Progenitor cell of endocrine pancreas (in vitro differentiated cells): ENCODE data around the gene C2orf72. TPM values are rescaled to one million over a fixed set of nuclear protein-coding genes. Genes with fewer than 3 reads are reported as not detected.

ENCODE experiments used
- DNase-seq: peaks from one replicate; pipeline ENCODE4 v3.0.0; 2021; ENCODE audit warnings: low spot score; ENCODE audit not compliant: unreplicated experiment
- H3K27ac Mint-ChIP-seq: 2 replicates; pipeline ENCODE4 v1.8.0; 2021; ENCODE audit warnings: mild to moderate bottlenecking, moderate library complexity, mixed read lengths
- H3K27me3 Mint-ChIP-seq: 2 replicates; pipeline ENCODE4 v1.8.0; 2021; ENCODE audit warnings: mixed read lengths
- H3K36me3 Mint-ChIP-seq: 2 replicates; pipeline ENCODE4 v1.8.0; 2022; ENCODE audit warnings: mixed read lengths; ENCODE audit not compliant: insufficient read depth
- H3K4me1 Mint-ChIP-seq: 2 replicates; pipeline ENCODE4 v1.8.0; 2021; ENCODE audit warnings: low read depth, mixed read lengths
- H3K4me3 Mint-ChIP-seq: 2 replicates; pipeline ENCODE4 v1.8.0; 2021; ENCODE audit warnings: low read depth, mild to moderate bottlenecking, moderate library complexity, mixed read lengths
- H3K9me3 Mint-ChIP-seq: 2 replicates; pipeline ENCODE4 v1.8.0; 2021; ENCODE audit warnings: low read depth, mixed read lengths
- CTCF ChIP-seq: fragments of 200-600 bp; sonication (generic); IDR thresholded peaks from one replicate; pipeline ENCODE4 v1.5.0; 2021; ENCODE audit warnings: antibody characterized with exemption, mild to moderate bottlenecking; ENCODE audit not compliant: unreplicated experiment
- total RNA-seq: library from RNA; stranded (reverse); gene quantifications from 2 replicates; pipeline ENCODE4 v1.2.1, GENCODE V29; 2021

Gene C2orf72
- total RNA-seq, 1 donor from 2014 or later = 11.1 TPM

DNA sequence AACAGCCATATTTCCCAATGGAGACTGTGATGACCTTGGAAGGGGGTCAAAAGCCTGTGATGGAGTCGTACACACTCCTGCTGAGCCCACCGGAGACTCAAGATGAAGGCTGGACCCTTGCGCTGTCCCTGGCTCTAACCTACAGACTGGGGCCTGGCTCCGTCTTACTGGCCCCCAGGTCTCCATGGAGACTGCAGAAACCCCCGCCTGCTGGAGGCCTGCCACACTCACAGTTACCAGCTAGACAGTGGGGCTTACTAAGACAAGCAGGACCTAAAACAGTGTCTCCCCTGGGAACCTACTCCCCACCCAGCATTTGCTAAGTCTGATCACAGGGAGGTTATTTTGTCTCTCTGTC lies 9.6 kb downstream of the C2orf72 start:
- no peak overlapping the region for H3K4me3 Mint-ChIP-seq
- H3K36me3 Mint-ChIP-seq = no peaks in the 10 kb centered on the region
- H3K27me3 Mint-ChIP-seq = no peaks in the 10 kb centered on the region
- no peak overlapping the region for H3K27ac Mint-ChIP-seq
- no peaks in the 10 kb centered on the region for H3K9me3 Mint-ChIP-seq
- DNase-seq = no peak
- peaks cover 32% of the 10 kb centered on the region for H3K4me1 Mint-ChIP-seq
- no peak for TF ChIP-seq CTCF

GRCh38 chr2:231047274-231047922 lies 10.1 kb downstream of the C2orf72 start:
- DNase-seq = no peak
- H3K4me3 Mint-ChIP-seq = no peak overlapping the region
- H3K9me3 Mint-ChIP-seq = no peaks in the 10 kb centered on the region
- no peaks in the 10 kb centered on the region for H3K36me3 Mint-ChIP-seq
- peak overlapping the region; percentile 49 for H3K27ac Mint-ChIP-seq
- no peak for TF ChIP-seq CTCF
- H3K27me3 Mint-ChIP-seq = no peaks in the 10 kb centered on the region
- H3K4me1 Mint-ChIP-seq = peaks cover 37% of the 10 kb centered on the region

- Mint-ChIP-seq H3K4me1 (peaks cover 42% of the 10 kb centered on the region), H3K27ac (no peak overlapping the region), H3K36me3 (no peaks in the 10 kb centered on the region), H3K4me3 (no peak overlapping the region), H3K9me3 (no peaks in the 10 kb centered on the region), H3K27me3 (no peaks in the 10 kb centered on the region)
- DNase-seq = no peak
- no peak for TF ChIP-seq CTCF
Measured at GRCh38 chr2:231047923-231048915, 10.9 kb downstream of the C2orf72 start.

GRCh38 chr2:231049286-231050017 lies 12.1 kb downstream of the C2orf72 start:
- Mint-ChIP-seq H3K27ac (peak overlapping the region; percentile 97), H3K36me3 (no peaks in the 10 kb centered on the region), H3K4me1 (peaks cover 42% of the 10 kb centered on the region), H3K9me3 (no peaks in the 10 kb centered on the region), H3K27me3 (peaks cover 4% of the 10 kb centered on the region), H3K4me3 (peak overlapping the region; percentile 63)
- no peak for TF ChIP-seq CTCF
- DNase-seq = no peak
